ENCODE data around the gene C16orf86.
A peak's percentile ranks its signal among the peaks of the same experiment; 100 is the strongest.

C16orf86 gene

DNA sequence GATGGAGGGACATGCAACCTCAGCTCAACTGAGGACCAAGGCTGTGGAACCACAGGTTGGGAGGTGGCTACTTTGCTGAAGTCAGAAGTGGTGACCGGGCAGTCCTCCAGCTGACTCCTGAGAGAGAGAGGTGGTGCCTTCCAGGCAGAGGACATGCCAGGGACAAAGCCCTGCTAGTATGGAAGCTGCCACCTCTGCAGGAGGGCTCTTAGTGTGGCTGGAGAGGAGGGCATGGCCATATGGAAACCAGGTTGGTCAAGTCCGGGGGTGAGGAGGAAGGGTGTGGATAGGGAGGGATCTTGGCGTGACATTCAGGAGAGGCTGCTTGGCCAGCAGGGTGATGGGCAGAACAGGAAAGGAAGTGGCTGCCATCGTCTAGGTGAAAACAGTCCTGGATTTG lies 5.7 kb downstream of the C16orf86 start:
- no peaks in the 10 kb centered on the region for H3K27me3 Mint-ChIP-seq
- H3K4me3 Mint-ChIP-seq: no peak overlapping the region
- no peaks in the 10 kb centered on the region for H3K9me3 Mint-ChIP-seq
- peak overlapping the region; percentile 62 for H3K27ac Mint-ChIP-seq
- ATAC-seq: no peak
- peaks cover 58% of the 10 kb centered on the region for H3K4me1 Mint-ChIP-seq
- H3K36me3 Mint-ChIP-seq: peaks cover 9% of the 10 kb centered on the region

DNA sequence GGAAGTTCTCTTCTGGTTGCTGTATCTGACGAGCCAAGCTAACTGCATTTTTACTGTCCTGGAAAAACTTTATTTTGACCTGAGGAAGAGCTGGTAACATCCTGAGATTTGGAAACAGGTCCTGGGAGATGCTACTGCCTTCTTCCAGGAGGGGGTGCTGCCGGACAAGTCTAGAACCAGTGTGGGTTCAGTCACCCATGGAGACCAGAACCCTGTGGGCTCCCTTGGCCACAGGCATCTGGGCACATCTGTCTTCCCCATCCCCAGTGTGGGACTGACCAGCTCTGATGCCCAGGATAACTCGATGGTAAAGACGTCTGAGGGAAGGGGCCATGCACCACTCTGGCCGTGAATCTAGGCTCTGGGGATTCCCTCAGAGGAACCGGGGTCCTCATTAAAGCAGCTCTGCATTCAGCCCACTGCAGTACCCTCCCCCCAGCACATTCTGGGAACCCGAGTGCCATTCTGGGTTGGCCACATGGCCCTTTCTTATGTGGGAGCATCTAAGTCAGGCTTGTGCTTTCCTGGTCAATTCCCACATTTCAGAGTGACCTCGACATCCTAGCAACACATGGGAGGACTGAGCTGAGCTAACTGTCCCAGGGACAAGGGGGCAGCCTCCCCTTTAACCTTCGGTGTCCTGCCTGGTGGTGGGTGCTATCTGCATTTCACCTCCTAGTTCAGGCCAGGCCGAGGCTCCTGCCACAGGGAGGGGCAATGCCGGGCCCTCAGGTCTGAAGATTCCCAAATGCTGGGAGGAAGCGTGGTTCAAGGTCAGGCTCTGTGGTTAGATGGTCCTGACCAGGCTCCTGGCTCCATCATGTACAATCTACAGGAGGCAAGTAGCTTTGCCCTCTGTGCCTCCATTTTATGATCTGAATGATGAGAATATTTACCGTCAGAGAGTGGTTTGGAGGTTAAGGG lies 6.4 kb downstream of the C16orf86 start:
- peak overlapping the region; percentile 62 for H3K27ac Mint-ChIP-seq
- peaks cover 52% of the 10 kb centered on the region for H3K4me1 Mint-ChIP-seq
- H3K4me3 Mint-ChIP-seq: no peak overlapping the region
- H3K9me3 Mint-ChIP-seq: no peaks in the 10 kb centered on the region
- peak; percentile 60 for ATAC-seq
- peaks cover 9% of the 10 kb centered on the region for H3K36me3 Mint-ChIP-seq
- no peaks in the 10 kb centered on the region for H3K27me3 Mint-ChIP-seq

DNA sequence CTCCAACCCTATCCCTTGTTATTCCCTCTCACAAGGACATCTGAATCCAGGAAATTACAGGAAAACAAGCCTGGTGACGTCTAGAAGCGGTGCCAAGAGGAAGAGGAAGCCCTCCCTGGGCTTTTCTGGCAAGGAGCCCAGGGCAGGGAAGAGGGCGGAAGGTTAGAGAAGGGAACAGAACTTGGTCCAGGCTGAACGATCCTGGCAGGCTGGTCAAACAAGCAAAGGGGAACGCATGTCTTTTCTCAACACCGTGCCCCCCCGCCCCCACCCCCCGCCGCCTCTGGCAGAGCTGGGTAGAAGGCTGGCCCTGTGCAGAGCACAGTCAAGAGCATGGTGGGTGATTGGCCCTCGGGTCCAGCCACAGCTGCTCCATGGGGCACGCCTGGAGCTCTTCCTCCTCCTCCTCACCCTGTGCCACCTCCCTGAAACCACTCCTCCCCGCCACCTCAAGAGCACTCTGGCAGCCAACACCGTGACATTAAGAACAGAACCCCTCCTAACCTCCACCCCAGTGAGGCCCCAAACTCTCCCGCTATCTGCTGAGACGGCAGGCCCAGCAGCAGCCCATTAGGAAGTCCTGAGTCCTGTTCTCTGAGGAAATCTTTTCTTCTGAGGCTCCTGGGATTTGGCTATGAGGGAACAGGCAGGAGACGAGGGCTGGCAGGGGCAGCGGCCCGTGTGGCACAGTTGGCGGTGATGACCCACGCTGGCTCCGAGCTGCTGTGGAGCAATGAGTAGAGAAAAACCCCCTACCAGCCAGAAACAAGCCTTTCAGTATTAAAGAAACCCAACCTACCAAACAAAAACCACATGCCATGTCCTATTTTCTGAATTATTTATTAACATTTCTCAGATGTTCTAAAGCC lies 7.3 kb downstream of the C16orf86 start:
- ATAC-seq: no peak
- no peaks in the 10 kb centered on the region for H3K27me3 Mint-ChIP-seq
- H3K4me1 Mint-ChIP-seq: peaks cover 42% of the 10 kb centered on the region
- H3K27ac Mint-ChIP-seq: peak overlapping the region; percentile 62
- no peaks in the 10 kb centered on the region for H3K9me3 Mint-ChIP-seq
- peaks cover 9% of the 10 kb centered on the region for H3K36me3 Mint-ChIP-seq
- H3K4me3 Mint-ChIP-seq: no peak overlapping the region

DNA sequence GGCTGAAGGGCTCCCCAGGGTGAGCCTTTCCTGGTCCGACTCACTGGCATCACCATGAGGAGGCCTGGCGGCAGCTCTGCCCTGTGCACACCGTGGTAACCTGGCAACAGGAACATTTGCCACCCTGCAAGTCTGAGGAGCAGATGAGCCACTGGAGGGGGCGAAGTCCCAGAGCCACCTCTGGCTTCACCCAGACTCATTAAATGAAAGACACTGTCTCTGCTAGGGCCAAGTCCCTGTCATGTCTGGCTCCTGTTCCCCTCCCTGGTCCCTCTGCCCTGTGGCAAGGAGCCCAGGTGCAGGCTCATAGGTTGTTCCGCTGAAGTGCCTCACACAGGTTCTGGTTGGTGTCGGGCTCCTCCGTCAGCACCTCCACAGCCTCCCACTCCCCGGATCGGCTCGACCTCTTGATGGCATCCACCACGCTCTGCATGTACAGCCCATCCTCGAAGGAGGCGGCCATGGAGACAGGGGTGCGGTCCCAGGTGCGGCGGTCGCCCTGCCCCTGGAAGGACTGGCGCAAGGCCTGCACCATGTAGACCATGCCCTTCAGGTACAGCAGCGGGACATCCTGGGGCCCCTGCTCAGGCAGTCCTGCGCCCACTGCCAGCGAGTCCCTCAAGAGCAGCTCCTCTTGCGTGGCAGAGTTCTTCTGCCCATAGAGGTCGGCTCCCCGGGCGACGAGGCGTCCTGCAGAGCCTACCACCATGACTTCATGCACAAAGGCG lies 8.4 kb downstream of the C16orf86 start:
- H3K27ac Mint-ChIP-seq: peak overlapping the region; percentile 62
- no peak overlapping the region for H3K4me3 Mint-ChIP-seq
- H3K4me1 Mint-ChIP-seq: peaks cover 31% of the 10 kb centered on the region
- peaks cover 9% of the 10 kb centered on the region for H3K36me3 Mint-ChIP-seq
- ATAC-seq: peak; percentile 22
- H3K9me3 Mint-ChIP-seq: no peaks in the 10 kb centered on the region
- no peaks in the 10 kb centered on the region for H3K27me3 Mint-ChIP-seq

DNA sequence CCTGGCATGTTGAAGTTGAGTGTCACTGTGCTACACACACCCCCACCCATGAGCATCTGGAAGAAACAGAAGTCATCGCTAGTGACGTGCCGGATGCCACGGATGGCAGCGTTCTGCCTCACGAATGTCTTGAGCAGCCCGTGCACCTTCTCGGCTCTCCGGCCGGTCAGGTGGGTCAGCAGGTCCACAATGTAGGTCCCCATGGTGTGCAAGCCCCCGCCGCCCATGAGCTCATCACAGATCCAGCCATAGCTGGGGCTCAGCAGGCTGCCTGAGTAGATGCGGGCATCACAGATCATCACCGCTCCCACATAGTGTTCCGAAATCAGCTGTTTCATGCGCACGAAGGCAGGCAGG lies 8.9 kb downstream of the C16orf86 start:
- ATAC-seq: no peak
- peaks cover 9% of the 10 kb centered on the region for H3K36me3 Mint-ChIP-seq
- no peak overlapping the region for H3K27ac Mint-ChIP-seq
- no peak overlapping the region for H3K4me3 Mint-ChIP-seq
- H3K9me3 Mint-ChIP-seq: no peaks in the 10 kb centered on the region
- peaks cover 30% of the 10 kb centered on the region for H3K4me1 Mint-ChIP-seq
- no peaks in the 10 kb centered on the region for H3K27me3 Mint-ChIP-seq

DNA sequence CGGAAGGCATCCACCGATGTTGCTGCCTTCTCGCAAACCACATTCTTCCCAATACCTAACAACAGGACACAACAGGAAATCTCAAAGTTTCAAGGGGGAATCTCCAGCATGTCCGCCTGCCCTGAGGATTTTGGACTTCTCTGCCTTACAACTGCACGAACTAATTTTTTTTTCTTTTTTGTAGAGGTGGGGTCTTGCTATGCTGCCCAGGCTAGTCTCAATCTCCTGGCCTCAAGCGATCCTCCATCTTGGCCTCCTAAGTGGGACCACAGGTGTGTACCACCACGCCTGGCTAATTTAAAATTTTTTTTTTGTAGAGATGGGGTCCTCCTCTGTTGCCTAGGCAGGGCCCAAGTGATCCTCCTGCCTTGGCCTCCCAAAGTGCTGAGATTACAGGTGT lies 9.4 kb downstream of the C16orf86 start:
- Mint-ChIP-seq H3K27ac (no peak overlapping the region), H3K4me1 (peaks cover 30% of the 10 kb centered on the region), H3K4me3 (no peak overlapping the region), H3K9me3 (no peaks in the 10 kb centered on the region), H3K36me3 (peaks cover 11% of the 10 kb centered on the region), H3K27me3 (no peaks in the 10 kb centered on the region)
- ATAC-seq: no peak

DNA sequence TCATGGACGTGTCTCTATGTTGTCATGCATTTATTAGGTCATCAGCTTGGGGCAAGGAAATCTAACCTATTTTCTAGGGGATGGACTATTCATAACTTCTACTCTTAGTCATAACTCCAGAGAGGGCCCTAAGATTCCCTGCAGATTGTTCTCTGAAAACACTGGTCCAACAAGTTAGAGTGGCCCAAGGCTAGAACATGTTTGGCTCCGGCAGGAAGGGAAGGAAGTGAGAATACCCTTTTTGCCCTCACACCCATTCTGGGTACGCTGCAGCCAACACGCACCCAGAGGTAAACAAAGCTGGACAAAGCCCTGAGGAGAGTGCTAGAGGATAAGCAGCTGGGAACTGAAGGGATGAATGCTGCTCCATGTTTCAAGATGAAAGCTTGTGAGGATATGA lies 9.9 kb downstream of the C16orf86 start:
- Mint-ChIP-seq H3K9me3 (no peaks in the 10 kb centered on the region), H3K27me3 (no peaks in the 10 kb centered on the region), H3K36me3 (peaks cover 14% of the 10 kb centered on the region), H3K27ac (peak overlapping the region; percentile 27), H3K4me3 (no peak overlapping the region), H3K4me1 (peaks cover 30% of the 10 kb centered on the region)
- ATAC-seq: no peak

DNA sequence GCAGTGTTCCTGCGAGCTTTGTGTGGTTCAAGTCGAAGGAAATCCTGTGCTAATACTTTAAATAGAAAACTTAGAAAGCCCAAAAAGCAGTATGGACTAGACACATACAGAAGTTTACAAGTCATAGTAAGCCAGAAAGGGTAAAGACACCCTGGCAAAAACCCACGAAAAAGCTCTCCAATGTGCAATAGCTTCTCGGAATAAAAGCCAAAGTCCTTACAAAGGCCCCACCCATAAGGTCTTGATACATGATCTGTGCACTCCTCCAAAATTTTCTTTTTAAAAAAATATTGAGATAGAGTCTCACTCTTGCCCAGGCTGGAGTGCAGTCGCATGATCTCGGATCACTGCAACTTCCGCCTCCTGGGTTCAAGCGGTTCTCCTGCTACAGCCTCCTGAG lies 10.3 kb downstream of the C16orf86 start:
- Mint-ChIP-seq H3K4me3 (no peak overlapping the region), H3K27me3 (no peaks in the 10 kb centered on the region), H3K36me3 (peaks cover 15% of the 10 kb centered on the region), H3K9me3 (no peaks in the 10 kb centered on the region), H3K4me1 (peaks cover 30% of the 10 kb centered on the region), H3K27ac (peak overlapping the region; percentile 27)
- ATAC-seq: no peak

DNA sequence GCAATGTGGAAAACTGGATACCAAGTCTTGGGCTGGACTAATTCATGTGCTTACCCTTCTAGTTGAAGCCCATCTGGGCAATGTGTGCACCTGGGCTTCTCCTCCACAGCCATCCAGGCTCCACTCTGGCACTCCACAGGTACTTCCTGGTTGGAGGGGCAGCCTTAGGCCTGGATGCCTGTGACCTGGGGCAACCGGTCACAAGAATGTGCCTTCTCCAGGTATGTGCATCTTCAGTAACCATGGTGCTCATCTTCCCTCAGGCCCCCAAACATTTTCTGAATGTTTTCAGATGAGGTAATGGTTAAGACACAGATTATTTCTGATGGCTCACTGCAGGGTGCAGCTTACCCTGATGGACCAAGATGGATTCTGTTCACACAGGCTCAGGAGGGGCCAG lies 11.1 kb downstream of the C16orf86 start:
- H3K9me3 Mint-ChIP-seq: no peaks in the 10 kb centered on the region
- H3K36me3 Mint-ChIP-seq: peaks cover 22% of the 10 kb centered on the region
- no peak for ATAC-seq
- H3K27ac Mint-ChIP-seq: peak overlapping the region; percentile 27
- no peak overlapping the region for H3K4me3 Mint-ChIP-seq
- H3K27me3 Mint-ChIP-seq: no peaks in the 10 kb centered on the region
- peaks cover 24% of the 10 kb centered on the region for H3K4me1 Mint-ChIP-seq

DNA sequence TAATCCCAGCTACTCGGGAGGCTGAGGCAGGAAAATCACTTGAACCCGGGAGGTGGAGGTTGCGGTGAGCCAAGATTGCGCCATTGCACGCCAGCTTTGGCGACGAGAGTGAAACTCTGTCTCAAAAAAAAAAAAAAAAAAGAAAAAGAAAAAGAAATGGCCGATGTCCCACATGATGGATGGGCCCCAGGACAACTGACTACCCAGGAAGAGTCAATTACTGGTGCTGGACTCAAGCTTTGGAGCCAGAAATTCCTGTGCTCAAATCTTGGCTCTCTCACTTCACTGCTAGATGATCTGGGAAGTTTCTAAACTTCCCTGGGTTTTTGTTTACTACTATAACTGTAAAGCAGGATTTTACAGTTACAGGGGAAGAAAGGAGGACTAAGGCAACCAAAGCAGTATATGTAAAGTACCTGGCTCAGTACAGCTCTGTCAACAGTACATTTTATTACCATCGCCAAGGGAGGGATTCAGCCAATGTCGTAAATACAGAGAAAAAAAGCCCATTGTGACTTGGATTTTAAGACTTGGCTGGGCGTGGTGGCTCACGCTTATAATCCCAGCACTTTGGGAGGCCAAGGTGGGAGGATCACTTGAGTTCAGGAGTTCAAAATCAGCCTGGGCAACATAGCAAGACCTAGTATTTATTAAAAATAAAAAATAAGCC lies 11.9 kb downstream of the C16orf86 start:
- peaks cover 26% of the 10 kb centered on the region for H3K36me3 Mint-ChIP-seq
- H3K27ac Mint-ChIP-seq: no peak overlapping the region
- H3K4me3 Mint-ChIP-seq: no peak overlapping the region
- no peak for ATAC-seq
- peaks cover 21% of the 10 kb centered on the region for H3K4me1 Mint-ChIP-seq
- no peaks in the 10 kb centered on the region for H3K9me3 Mint-ChIP-seq
- no peaks in the 10 kb centered on the region for H3K27me3 Mint-ChIP-seq

DNA sequence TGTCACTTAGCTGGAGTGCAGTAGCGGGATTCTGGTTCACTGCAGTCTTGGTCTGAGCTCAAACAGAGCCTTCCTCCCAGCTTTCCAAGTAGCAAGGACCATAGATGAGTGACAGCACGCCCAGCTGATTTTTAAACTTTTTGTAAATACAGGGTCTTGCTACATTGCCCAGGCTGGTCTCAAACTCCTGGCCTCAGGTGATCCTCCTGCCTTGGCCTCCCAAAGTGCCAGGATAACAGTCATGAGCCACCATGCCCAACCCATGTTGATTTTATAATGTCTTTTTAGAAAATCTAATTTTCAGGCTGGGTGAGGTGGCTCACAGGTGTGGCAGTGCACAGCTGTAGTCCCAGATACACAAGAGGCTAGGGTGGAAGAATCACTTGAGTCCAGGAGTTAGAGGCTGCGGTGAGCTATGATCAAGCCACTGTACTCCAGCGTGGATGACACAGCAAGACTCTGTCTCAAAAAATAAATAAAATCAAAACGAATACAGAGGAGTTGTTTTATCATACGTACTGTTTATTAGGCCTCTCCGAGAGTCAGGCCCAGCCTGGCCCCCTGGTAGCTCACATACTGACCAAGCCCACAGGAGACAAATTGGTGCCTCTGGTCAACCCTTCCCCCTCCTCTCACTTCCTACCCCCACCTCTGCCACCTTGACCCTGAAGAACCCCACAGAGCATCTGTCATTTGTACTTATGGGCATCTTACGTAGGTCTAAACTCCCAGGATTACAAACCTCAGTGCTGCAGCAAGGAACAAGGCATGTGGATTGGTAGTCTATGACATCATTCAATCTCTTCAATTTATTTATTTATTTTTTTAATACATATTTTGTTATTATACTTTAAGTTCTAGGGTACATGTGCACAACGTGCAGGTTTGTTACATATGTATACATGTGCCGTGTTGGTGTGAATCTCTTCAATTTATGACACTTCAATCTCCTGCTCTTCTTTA lies 13.6 kb downstream of the C16orf86 start:
- H3K27ac Mint-ChIP-seq: no peak overlapping the region
- H3K36me3 Mint-ChIP-seq: peaks cover 30% of the 10 kb centered on the region
- ATAC-seq: no peak
- H3K4me1 Mint-ChIP-seq: peaks cover 9% of the 10 kb centered on the region
- H3K27me3 Mint-ChIP-seq: no peaks in the 10 kb centered on the region
- H3K4me3 Mint-ChIP-seq: no peak overlapping the region
- H3K9me3 Mint-ChIP-seq: no peaks in the 10 kb centered on the region

DNA sequence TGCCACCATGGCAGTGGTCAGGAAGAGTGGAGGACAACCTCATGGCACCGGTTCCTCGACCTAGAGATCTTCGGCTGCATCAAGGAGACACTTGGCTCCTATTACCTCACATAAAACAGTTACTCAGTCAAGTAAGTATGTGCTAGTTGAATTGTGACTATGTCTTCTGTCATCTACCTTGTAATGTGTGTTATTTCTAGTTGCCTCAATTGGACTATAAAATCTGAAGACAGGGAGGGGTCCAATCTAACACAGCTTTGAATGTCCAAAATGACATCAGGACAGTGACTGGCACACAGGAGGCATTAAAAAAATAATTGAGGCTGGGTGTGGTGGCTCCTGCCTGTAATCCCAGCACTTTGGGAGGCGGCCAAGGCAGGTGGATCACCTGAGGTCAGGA lies 17.2 kb downstream of the C16orf86 start:
- no peak for ATAC-seq
- peaks cover 29% of the 10 kb centered on the region for H3K36me3 Mint-ChIP-seq

DNA sequence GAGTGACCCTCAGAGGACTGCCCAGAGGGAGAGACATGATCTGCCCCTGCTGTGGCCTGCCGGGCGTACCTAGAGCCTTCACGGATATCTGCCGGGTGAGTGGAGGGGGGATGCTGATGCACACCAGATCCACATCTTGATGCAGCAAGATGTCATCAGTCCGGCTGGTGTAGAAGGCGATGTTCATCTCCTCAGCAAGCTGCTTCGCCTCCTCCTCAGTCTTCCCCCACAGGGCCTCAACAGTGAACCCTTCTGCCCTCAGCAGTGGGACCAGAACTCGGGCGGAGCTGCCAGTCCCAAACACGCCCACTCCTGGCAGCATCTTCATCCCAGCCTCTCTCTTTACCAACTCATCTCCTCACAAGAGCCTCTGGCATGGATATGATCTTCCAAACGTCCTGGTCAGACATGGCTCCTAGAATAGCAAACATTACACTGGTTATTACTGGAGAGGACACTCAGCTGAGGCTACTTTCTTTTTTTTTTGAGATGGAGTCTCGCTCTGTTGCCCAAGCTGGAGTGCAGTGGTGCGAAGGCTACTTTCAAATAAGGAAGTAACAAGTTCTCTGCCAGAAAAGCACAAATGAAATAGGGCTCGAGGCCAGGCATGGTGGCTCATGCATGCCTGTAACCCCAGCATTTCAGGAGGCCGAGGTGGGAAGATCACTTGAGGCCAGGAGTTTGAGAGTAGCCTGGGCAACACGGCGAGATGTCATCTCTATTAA lies 18.9 kb downstream of the C16orf86 start:
- no peaks in the 10 kb centered on the region for H3K27me3 Mint-ChIP-seq
- peak overlapping the region; percentile 2 for H3K4me3 Mint-ChIP-seq
- ATAC-seq: peak; percentile 85
- peak overlapping the region; percentile 76 for H3K27ac Mint-ChIP-seq
- peaks cover 29% of the 10 kb centered on the region for H3K36me3 Mint-ChIP-seq
- H3K9me3 Mint-ChIP-seq: no peaks in the 10 kb centered on the region
- H3K4me1 Mint-ChIP-seq: peaks cover 19% of the 10 kb centered on the region

More for the DNA sequence above, 17.2 kb downstream of the C16orf86 start:
- no peaks in the 10 kb centered on the region for H3K9me3 Mint-ChIP-seq
- peak overlapping the region; percentile 27 for H3K27ac Mint-ChIP-seq
- no peaks in the 10 kb centered on the region for H3K27me3 Mint-ChIP-seq
- no peak overlapping the region for H3K4me3 Mint-ChIP-seq
- H3K4me1 Mint-ChIP-seq: peaks cover 19% of the 10 kb centered on the region
